ENCODE data around the gene PTGFRN.

GRCh38 chr1:116990612-116991151, 81.0 kb downstream of the PTGFRN start:
- TF ChIP-seq, protein P1, sequence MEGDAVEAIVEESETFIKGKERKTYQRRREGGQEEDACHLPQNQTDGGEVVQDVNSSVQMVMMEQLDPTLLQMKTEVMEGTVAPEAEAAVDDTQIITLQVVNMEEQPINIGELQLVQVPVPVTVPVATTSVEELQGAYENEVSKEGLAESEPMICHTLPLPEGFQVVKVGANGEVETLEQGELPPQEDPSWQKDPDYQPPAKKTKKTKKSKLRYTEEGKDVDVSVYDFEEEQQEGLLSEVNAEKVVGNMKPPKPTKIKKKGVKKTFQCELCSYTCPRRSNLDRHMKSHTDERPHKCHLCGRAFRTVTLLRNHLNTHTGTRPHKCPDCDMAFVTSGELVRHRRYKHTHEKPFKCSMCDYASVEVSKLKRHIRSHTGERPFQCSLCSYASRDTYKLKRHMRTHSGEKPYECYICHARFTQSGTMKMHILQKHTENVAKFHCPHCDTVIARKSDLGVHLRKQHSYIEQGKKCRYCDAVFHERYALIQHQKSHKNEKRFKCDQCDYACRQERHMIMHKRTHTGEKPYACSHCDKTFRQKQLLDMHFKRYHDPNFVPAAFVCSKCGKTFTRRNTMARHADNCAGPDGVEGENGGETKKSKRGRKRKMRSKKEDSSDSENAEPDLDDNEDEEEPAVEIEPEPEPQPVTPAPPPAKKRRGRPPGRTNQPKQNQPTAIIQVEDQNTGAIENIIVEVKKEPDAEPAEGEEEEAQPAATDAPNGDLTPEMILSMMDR (IDR thresholded peaks at IDR 0.05) = no peak
- no peak for TF ChIP-seq EZH2phosphoT487 (IDR thresholded peaks at IDR 0.05)
- no peak for TF ChIP-seq EZH2 (IDR thresholded peaks at IDR 0.05)
